NCI-H2081 (cell line): ENCODE results near the gene EML1.
A peak's percentile ranks its signal among the peaks of the same experiment; 100 is the strongest.

Experiments
- DNase-seq, 2 experiments: peaks; one replicate each; lab custom pipeline; 2025; lab: John Stamatoyannopoulos, UW

The EML1 gene

GRCh38 chr14:99968191-99968920 lies 175.1 kb downstream of the EML1 start:
- DNase-seq, result no peak

DNA sequence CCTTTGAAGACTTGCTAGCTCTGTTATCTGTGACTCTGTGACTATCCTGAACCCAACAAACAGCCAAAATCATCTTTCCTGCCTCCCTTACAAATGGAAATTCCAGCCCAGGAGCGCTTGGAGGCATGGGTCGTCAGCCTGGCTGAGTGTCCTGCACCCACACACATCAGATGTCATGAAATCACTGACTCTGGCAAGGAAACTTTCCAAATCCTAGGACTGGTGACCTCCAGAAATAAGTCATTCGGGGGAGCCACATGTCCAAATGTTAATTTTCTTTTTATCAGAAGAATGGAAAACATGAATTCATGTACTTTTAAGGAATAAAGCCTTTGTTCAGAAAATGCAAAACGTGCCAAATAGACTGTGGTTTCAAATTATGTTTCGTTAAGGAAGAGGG lies 175.7 kb downstream of the EML1 start:
- DNase-seq, result no peak

DNA sequence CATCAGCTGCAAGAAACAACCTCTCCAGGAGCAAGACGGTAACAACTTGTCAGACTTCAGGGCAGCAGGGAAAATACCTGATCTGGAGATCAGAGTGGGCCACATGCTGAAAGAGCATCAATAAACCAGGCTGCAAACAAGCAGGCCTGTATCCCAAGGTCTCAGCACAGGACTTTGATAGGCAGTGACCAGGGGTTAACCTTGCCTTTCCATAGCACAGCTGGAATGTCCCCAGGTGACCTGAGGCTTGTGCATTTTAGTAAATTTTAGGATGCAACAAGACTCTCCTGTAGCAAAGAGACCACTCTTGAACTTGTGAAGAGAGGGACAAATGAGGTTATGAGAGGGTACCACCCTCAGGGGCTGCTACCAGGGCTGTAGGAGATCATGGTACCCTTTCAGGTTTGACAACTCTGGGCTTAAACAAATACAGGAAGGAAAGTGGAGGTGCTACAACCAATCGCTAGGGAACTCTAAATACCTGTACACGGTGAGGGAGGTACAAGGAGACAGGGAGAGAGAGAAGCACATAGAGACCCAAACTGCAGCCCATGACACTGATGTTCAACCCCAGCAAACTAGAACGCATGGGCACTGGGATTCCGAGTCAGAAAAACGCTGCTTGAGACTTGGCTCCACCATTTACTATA lies 176.6 kb downstream of the EML1 start:
- no peak for DNase-seq

DNA sequence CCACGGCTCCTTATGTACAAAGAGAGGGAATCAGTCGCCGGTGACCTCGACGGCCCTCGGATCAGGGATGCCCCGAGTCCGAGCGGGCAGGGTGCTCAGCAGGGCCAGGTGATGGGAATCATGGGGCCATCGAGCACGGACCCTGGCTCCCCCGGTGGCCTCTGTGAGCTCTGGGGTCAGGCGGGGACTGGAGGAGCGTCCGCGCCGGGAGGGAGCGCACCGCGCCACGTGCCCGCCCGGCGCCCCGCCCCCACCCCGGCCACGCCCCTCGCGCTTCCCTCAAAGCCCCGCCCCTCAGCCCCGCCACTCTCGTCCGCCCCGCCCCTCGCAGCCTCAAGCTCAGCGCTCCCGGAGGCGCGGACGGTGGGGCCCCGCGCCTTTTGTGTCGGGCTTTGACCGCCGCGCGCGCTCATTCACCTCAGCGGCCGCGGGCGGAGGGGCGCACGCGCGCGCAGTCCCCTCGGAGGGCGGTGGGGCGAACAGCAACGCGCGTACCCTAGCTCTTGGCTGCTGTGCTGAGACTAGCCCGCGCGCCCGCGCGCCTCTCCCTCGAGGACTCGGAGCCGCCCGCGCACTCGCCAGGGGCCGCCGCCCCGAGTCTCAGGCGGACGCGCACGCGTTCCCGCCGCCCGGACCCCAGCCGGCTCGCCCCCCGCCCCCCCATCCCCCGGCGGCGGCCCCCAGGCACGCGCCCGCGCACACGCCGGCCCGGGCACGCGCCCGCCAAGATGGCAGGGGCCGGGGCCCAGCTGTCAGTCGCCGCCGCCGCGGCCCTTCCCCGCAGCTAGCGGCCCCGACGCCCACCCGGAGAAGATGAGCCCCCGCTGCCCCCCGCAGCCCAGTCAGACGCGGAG lies 178.1 kb downstream of the EML1 start:
- DNase-seq, result peak; percentile 90 to 92

DNA sequence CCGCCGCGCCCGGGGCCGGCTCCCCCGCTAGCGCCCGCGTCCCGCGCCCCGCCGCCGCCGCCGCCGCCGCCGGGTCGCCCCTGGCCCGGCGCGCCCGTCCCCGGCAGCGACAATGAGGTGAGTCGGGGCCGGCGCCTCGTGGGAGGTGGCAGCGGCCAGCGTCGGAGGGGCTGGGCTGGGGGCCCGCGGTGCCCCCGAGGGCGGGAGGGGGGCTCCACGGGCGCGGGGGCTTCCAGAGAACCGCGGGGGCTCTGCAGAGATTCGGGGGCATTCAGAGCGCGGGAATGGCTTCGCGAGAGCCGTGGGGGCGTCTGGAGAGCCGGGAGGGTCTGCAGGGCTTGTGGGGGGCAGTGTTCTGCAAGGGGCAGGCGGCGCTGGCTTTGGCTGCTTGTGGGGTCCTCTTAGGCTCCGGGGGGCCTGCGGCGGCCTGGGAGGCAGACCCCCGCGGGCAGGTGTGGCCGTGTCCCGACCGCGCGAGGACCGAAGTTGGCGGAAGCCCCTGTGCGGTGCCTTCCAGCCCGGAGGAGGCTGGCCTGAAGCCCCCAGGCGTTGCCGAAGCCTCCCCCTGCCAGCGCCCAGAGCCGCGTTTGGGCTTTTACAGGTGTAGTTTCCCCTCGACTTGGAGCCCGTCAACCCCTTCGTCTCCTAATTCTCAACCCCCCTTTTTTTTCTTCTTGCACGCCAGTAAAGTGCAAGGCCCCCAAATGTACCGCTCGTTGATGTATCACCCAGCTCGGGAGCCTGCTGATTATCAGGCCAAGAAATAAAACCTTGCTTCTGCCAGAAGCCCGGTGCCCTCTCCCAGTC lies 178.9 kb downstream of the EML1 start:
- DNase-seq, result peak; percentile 22 to 44

DNA sequence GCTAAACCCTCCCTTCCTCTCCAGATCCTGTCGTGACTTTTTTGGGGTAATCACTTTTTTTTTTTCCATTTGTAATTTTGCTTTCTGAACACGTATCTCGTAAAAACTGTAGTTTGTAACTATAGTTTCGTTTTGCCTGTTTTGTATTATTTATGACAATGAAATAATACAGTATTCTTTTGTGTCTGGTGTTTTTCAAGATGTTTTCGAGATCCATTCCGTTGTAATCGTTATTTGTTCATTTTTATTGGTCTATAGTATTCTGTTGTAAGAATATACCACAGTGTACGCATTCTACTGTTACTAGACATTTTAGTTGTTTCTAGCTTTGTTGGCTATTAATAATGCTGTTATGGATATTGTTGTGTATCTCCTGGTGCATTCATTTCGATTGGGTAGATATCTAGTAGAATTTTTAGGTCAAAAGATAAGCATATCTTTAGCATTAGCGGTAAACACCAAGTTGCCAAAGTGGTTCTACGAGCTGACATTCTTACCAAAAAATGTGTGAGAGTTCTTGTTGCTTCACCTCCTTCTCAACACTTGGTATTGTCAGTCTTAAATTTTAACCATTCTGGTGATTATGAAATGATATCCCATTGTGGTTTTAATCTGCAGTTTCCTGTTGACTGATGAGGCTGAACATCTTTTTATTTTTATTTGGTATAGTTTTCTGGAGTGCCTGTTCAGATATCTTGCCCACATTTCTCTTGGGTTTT lies 179.7 kb downstream of the EML1 start:
- DNase-seq, result no peak

DNA sequence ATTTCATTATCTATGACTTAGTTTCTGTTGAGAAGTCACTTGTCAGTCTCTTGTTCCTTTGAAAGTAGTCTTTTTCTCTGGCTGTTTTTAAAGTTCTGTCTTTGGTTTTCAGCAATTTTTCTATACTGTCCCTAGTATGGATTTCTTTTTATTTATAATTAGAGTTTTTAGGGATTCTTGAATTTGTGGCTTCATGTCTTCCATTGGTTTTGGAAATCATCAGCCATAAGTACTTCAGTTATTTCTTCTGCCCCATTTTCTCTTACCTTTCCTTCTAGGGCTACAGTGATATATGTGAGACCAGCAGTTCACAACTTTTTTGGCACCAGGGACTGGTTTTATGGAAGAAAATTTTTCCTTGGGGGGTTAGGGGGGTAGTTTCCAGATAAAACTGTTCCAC lies 182.0 kb downstream of the EML1 start:
- DNase-seq, result no peak

DNA sequence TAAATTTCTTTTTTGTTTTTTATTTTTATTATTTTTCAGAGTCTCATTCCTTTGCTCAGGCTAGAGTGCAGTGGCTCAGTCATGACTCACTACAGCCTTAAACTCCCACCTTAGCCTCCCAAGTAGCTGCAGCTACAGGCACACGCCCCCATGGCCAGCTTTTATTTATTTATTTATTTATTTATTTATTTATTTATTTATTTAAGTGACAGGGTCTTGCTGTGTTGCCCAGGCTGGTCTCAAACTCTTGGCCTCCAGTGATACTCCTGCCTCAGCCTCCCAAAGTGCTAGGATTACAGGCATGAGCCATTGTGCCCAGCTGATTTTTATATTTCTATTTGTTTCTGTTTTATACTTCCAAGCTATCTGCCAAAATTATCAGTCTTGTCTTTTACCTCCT lies 182.8 kb downstream of the EML1 start:
- no peak for DNase-seq

DNA sequence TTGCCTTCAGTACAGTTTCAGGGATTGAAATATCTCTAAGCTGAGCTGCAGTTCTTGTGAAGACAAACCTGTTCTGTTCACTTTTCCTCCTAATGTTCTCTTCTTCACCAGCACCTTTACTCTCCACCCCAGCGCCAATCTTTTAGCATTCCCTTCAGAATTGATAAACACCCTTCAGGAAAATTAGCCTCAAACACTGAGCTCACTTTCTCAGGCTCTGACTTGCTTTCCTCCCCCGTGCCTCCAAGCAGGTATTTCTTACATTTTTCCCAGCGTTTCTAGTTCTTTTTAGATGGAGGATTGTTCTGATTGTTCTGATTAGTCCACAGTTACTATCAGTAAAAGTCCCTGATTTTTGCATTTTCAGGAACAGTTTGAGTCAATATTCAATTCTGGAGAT lies 183.5 kb downstream of the EML1 start:
- DNase-seq, result no peak

DNA sequence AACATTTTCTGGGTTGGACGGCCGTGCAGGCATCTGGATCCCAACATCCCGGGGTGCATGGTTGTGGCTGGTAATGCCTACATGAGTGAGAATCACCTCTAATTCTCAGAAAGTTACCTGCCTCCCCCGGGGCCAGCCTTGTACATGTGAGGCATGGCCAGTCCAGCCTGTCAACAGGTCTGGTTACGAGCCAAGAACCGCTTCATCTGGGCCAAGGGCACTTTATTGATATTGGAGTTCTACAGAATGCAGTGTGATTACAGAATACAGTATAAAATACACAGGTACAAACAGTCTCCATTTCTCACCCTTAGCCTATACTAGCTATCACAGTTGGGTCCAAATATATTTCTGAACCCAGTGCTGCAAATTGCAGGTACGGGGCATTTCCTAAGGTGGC lies 187.1 kb downstream of the EML1 start:
- DNase-seq, result no peak

DNA sequence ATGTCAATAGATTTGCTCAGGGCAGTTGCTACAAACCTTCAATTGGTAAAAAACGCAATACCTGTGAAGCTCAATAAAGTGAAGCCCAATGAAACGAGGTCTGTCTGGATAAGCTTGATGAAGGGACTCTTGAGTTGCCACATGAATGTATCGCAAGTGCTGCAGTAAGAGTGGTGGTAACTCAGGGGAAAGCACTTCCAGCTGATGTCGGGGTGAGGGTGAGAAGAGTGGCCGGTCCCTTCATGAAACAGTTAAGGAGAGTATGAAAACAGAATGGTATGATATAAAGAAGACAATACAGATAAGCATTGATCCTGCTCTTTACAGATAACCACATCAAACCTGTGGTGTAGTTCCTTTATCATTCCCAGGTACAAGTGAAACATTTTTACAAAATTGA lies 188.6 kb downstream of the EML1 start:
- DNase-seq, result no peak

DNA sequence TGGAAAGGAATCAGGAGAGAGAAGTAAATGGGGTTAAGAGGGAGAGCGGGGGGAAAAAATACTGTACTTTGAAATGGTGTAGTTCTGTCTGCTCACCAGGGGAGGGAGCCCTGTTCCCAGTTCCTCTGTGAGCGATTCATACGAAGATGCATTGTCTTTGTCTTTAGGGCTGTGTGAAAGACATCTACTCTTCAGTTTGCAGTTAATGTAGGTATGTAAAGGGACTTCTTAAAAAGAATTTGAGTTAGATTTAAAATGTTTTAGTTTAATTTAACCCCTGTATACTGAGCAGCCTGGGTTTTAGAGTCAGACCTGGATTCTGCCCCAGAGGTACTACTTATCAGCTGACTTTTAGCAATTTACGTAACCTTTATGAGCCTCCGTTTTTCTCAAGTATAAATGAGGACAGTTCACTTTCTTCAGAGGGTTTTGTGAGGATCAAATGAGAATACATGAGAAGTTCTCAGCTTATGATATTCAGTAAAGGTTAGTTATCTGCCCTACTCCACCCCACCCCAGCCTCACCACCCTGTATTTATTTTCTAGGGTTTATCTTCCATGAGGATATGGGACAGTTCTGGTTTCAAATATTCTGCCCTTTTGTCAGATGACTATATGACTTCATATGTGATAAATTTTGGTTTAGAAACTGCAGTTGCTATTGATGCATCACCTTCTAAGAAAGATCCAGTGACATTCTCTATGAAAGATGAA lies 189.5 kb downstream of the EML1 start:
- DNase-seq, result peak; percentile 68

DNA sequence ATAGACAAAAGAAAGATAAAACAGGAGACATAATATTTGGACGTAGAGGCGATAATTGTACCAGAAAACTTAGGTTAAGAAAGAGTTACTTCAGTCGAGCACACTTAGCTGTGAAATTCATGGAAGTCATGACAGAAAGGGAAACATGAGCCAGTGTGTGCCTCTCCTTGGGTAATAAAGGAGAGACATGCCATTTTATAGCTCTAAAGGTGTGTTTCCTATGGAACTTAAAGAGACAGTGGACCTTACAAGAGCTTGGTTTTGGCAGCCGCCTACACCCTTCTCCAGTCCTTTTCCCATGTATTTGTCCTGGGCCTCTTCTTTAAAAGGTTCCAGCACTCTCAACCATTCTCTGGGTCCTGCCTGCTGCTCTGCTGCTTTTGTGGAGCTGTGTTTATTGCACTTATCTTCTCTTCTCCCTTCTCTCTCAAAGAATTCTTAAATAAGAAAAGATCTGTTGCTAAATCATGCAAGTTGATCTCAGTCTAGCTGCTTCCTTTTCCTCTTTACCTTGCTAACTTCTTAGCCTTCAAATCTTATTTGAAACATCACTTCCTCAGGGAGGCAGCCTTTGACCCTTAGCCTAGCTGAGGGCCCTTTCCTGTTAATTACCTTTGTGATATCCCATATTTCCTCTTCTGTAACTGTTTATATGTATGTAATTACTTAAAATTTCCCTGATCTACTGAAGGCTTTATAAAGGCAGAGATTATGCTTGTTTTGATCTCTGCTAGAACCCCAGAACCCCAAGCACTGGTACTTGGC lies 190.2 kb downstream of the EML1 start:
- no peak for DNase-seq

GRCh38 chr14:99984036-99984435 lies 190.8 kb downstream of the EML1 start:
- no peak for DNase-seq

DNA sequence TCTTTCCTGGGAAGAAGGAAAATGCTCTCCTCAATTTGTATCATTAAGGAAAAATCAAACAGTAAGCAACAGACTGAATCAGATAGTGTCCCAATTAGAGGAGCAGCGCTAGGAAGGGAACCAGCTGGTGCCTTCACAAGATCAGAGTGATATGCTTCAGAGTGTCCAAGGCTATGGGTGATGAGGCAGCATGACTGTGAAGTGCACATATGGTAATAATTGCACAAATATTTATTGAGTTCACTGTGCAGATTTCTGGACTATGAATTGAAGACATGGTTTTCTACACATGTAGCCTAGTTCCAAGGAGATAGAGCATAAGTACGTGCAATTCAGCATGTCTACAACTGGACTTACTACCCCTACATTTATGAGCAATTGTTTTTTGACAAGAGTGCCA lies 193.2 kb downstream of the EML1 start:
- DNase-seq, result no peak

DNA sequence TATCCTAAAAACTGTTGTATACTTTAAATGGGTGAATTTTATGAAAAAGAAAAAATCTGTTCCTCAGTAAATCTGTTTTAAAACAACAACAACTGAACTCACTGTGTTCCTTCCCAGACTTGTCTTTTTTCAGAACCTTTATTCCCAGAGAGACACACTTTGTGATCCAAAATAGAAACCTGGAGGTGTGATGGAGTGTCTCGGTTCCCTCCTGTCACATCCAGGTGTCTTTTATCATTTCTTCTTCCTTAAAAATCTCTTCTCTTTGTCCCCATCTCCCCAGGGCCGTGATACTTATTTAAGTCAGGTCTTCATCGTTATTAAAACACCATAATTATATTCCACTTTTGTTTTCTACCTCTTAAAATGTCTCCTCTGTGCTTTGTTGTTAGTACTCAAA lies 195.8 kb downstream of the EML1 start:
- no peak for DNase-seq

DNA sequence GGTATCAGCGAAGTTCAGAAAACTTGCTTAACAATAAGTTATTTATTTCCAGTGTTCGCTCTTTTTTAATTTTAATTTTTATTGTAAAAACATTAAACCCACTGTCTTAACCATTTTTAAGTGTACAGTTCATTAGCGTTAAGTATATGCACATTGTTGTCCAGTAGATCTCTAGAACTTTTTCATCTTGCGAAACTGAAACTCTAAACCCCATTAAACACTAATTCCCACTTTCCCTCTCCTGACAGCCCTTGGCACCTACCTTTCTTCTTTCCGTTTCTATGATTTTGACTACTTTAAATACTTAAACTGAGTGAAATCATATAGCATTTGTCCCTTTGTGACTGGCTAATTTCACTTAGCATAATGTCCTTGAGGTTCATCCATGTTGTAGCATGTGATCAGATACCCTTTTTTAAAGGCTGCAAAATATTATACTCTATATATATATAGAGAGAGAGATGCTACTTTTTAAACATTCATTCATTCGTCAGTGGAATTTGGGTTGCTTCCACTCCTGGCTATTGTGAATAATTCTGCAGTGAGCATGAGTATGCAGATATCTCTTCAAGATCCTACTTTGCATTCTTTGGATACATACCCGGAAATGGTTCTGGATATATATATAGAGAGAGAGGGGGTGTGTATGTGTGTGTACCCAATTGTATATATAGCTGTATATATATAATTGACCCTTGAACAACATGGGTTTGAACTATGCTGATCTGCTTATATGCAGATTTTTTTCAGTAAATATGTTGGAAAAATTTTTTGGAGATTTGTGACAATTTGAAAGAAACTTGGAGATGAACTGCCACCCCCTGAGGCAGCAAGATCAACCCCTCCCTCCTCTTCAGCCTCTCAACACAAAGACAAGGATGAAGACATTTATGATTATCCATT lies 197.3 kb downstream of the EML1 start:
- DNase-seq, result no peak

GRCh38 chr14:99991331-99991730 lies 198.1 kb downstream of the EML1 start:
- DNase-seq, result no peak
